ENCODE data around the gene SUN2. TPM values are rescaled to one million over a fixed set of nuclear protein-coding genes. Genes with fewer than 3 reads are reported as not detected.

SUN2 gene
- total and polyA plus RNA-seq, 11 donors, result 41.3 to 405 (median 125) TPM

- TF ChIP-seq CTCF (IDR thresholded peaks at IDR 0.05) (no peak), POLR2A (IDR thresholded peaks at IDR 0.05) (no peak)
- DNase-seq (no peak), ATAC-seq (no peak)
- intact Hi-C loops (cut with DNase I), result no loop called here
- WGBS, 4 donors, result 96 to 98% (median 97%) methylated on average over 3 of the region's 3 CpGs
- Histone ChIP-seq H3K9me3 (no peaks in the 10 kb centered on the region), H3K27ac (no peak overlapping the region), H3K4me3 (no peak overlapping the region), H3K36me3 (peaks cover 0 to 97% (median 78%) of the 10 kb centered on the region in 9 donors), H3K4me1 (peaks cover 0 to 13% (median 3%) of the 10 kb centered on the region in 12 donors), H3K27me3 (no peaks in the 10 kb centered on the region)
These were observed 35.4 kb downstream of the SUN2 start for GRCh38 chr22:38720350-38720749.

DNA sequence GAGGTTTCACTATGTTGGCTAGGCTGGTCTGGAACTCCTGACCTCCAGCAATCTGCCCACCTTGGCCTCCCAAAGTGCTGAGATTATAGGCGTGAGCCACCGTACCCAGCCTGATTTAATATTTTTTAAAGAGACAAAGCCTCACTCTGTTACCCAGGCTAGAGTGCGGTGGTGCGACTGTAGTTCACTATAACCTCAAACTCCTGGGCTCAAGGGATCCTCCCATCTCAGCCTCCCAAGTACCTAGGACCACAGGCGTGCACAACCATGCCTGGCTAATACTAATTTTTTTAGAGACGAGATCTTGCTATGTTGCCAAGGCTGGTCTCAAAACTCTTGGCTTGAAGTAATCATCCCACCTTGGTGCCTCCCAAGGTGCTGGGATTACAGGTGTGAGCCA, 36.6 kb downstream of the SUN2 start:
- peaks cover 0 to 21% (median 10%) of the 10 kb centered on the region in 12 donors for H3K4me1 ChIP-seq
- intact Hi-C loops (cut with DNase I), result loop anchor here in 1 of 10 donors (5.0 kb wide), 1 partner anchor 33 kb away; no protein-coding TSS in a partner anchor
- peak overlapping the region in 1 of 12 donors; percentile 49 for H3K27ac ChIP-seq
- H3K36me3 ChIP-seq, result peaks cover 0 to 89% (median 66%) of the 10 kb centered on the region in 9 donors
- ATAC-seq, result no peak
- no peak overlapping the region for H3K4me3 ChIP-seq
- no peaks in the 10 kb centered on the region for H3K9me3 ChIP-seq
- no peaks in the 10 kb centered on the region for H3K27me3 ChIP-seq
- DNase-seq, result peak in 1 of 5 donors; percentile 13
- WGBS, 4 donors, result 93 to 95% (median 93%) methylated on average over 6 of the region's 6 CpGs
- TF ChIP-seq CTCF (IDR thresholded peaks at IDR 0.05) (no peak), POLR2A (IDR thresholded peaks at IDR 0.05) (no peak)

GRCh38 chr22:38718414-38718813, 37.4 kb downstream of the SUN2 start:
- intact Hi-C loops (cut with DNase I), result loop anchor here in 1 of 10 donors (5.0 kb wide), 1 partner anchor 34 kb away; no protein-coding TSS in a partner anchor
- WGBS, 4 donors, result 34 to 50% (median 42%) methylated on average over 6 of the region's 6 CpGs
- H3K9me3 ChIP-seq, result no peaks in the 10 kb centered on the region
- H3K36me3 ChIP-seq, result peaks cover 0 to 81% (median 58%) of the 10 kb centered on the region in 9 donors
- TF ChIP-seq POLR2A (IDR thresholded peaks at IDR 0.05) (no peak), CTCF (IDR thresholded peaks at IDR 0.05) (peak in 8 of 12 donors; percentile 21 to 60 (median 34))
- no peak overlapping the region for H3K4me3 ChIP-seq
- H3K27ac ChIP-seq, result peak overlapping the region in 2 of 12 donors; percentile 25 to 49
- DNase-seq, result peak in 2 of 5 donors; percentile 36 to 63
- H3K27me3 ChIP-seq, result no peaks in the 10 kb centered on the region
- ATAC-seq, result peak in 3 of 4 donors; percentile 66 to 89 (median 86)
- peaks cover 0 to 28% (median 17%) of the 10 kb centered on the region in 12 donors for H3K4me1 ChIP-seq

DNA sequence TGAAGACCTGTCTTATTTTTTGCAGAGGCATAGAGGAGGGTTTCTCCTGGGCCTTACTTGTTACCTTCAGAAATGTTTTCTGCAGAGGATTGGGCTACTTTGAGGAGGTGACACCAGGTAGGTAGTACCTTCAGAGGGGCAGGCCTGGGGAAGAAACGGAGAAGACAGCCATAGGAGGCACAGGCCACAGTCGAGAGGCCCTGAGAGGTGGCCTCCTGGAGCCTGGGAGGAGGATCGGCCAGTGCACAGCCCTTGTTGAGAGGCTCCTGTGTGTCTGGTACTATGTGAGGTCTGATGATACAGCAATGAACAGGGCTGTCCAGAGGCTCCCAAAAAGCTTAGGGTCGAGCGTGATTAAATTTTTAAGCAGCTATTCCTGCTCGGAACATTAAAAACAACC, 38.6 kb downstream of the SUN2 start:
- TF ChIP-seq CTCF (IDR thresholded peaks at IDR 0.05) (no peak), POLR2A (IDR thresholded peaks at IDR 0.05) (no peak)
- no peak for ATAC-seq
- Histone ChIP-seq H3K27ac (no peak overlapping the region), H3K36me3 (peaks cover 0 to 72% (median 46%) of the 10 kb centered on the region in 9 donors), H3K9me3 (no peaks in the 10 kb centered on the region), H3K4me3 (no peak overlapping the region), H3K4me1 (peaks cover 0 to 39% (median 26%) of the 10 kb centered on the region in 12 donors), H3K27me3 (no peaks in the 10 kb centered on the region)
- no peak for DNase-seq
- intact Hi-C loops (cut with DNase I), result loop anchor here in 1 of 10 donors (5.0 kb wide), 1 partner anchor 35 kb away; no protein-coding TSS in a partner anchor
- WGBS, 4 donors, result 85 to 95% (median 91%) methylated on average over 6 of the region's 6 CpGs
